Neural progenitor cell (in vitro differentiated cells): ENCODE results near the gene TMEM234. TPM values are rescaled to one million over a fixed set of nuclear protein-coding genes. Genes with fewer than 3 reads are reported as not detected.
A peak's percentile ranks its signal among the peaks of the same experiment; 100 is the strongest.

Experiments used
- DNase-seq: peaks from one replicate; pipeline ENCODE4 v3.0.0-alpha.2; 2016; ENCODE audit warnings: low spot score
- H2AFZ ChIP-seq: fragments of 200-600 bp; sonication (generic); replicated peaks from 2 replicates; pipeline ENCODE4 v1.6.1; 2016; ENCODE audit warnings: antibody characterized with exemption
- H3F3A ChIP-seq: fragments of 200-600 bp; sonication (generic); 2 replicates; pipeline ENCODE4 v1.6.1; 2016; ENCODE audit warnings: antibody characterized with exemption, low read depth
- H3K27ac ChIP-seq: fragments of 200-600 bp; sonication (generic); 2 replicates; pipeline ENCODE4 v1.5.1; 2016; ENCODE audit warnings: mild to moderate bottlenecking
- H3K27me3 ChIP-seq: fragments of 200-600 bp; sonication (generic); 2 replicates; pipeline ENCODE4 v1.6.1; 2016; ENCODE audit warnings: mild to moderate bottlenecking, moderate library complexity
- H3K36me3 ChIP-seq: fragments of 200-600 bp; sonication (generic); 2 replicates; pipeline ENCODE4 v1.5.1; 2016
- H3K4me1 ChIP-seq: fragments of 200-600 bp; sonication (generic); 2 replicates; pipeline ENCODE4 v1.6.1; 2016; ENCODE audit warnings: mixed run types
- H3K4me2 ChIP-seq: fragments of 200-600 bp; sonication (generic); 2 replicates; pipeline ENCODE4 v1.6.1; 2016
- H3K4me3 ChIP-seq: fragments of 200-600 bp; sonication (generic); 2 replicates; pipeline ENCODE4 v1.5.1; 2016
- H3K79me2 ChIP-seq: fragments of 200-600 bp; sonication (generic); 2 replicates; pipeline ENCODE4 v1.6.1; 2016; ENCODE audit warnings: low read depth
- H3K9ac ChIP-seq: fragments of 200-600 bp; sonication (generic); 2 replicates; pipeline ENCODE4 v1.6.1; 2016
- H3K9me3 ChIP-seq: fragments of 200-600 bp; sonication (generic); 2 replicates; pipeline ENCODE4 v1.5.1; 2016; ENCODE audit warnings: low read depth
- H4K20me1 ChIP-seq: fragments of 200-600 bp; sonication (generic); 2 replicates; pipeline ENCODE4 v1.6.1; 2016; ENCODE audit warnings: low read depth
- H3K27ac Mint-ChIP-seq: 3 replicates; pipeline ENCODE4 v1.8.0; 2021; ENCODE audit warnings: mixed read lengths
- H3K27me3 Mint-ChIP-seq: 2 replicates; pipeline ENCODE4 v1.8.0; 2022; ENCODE audit warnings: low read depth, mild to moderate bottlenecking, inconsistent platforms, moderate library complexity, mixed read lengths; ENCODE audit not compliant: insufficient read depth
- H3K36me3 Mint-ChIP-seq: 3 replicates; pipeline ENCODE4 v1.8.0; 2021; ENCODE audit warnings: mixed read lengths
- H3K4me1 Mint-ChIP-seq: 3 replicates; pipeline ENCODE4 v1.8.0; 2021; ENCODE audit warnings: mixed read lengths
- H3K4me3 Mint-ChIP-seq: 3 replicates; pipeline ENCODE4 v1.8.0; 2021; ENCODE audit warnings: mild to moderate bottlenecking, moderate library complexity, mixed read lengths
- H3K9me3 Mint-ChIP-seq: 3 replicates; pipeline ENCODE4 v1.8.0; 2020; ENCODE audit warnings: mixed read lengths
- EZH2 ChIP-seq: fragments of 200-600 bp; sonication (generic); IDR thresholded peaks from 2 replicates; pipeline ENCODE4 v1.6.1; 2017; ENCODE audit warnings: antibody characterized with exemption, mild to moderate bottlenecking, moderate library complexity
- EZH2phosphoT487 ChIP-seq: fragments of 200-600 bp; sonication (generic); IDR thresholded peaks from 2 replicates; pipeline ENCODE4 v1.6.1; 2017; ENCODE audit warnings: antibody characterized with exemption
- total RNA-seq: library from RNA; depleted of rRNA; stranded (reverse); fragments of >200 nt; gene quantifications from 2 replicates; pipeline ENCODE4 v1.2.3, GENCODE V29; 2015; ENCODE audit warnings: low replicate concordance
- TF ChIP-seq, protein P1 (sequence below): fragments of 200-600 bp; sonication (generic); IDR thresholded peaks from 2 replicates; pipeline ENCODE4 v1.5.1; 2017; ENCODE audit warnings: antibody characterized with exemption, mild to moderate bottlenecking

Gene TMEM234
- total RNA-seq, 1 donor from 2014 or later: 6.0 TPM

DNA sequence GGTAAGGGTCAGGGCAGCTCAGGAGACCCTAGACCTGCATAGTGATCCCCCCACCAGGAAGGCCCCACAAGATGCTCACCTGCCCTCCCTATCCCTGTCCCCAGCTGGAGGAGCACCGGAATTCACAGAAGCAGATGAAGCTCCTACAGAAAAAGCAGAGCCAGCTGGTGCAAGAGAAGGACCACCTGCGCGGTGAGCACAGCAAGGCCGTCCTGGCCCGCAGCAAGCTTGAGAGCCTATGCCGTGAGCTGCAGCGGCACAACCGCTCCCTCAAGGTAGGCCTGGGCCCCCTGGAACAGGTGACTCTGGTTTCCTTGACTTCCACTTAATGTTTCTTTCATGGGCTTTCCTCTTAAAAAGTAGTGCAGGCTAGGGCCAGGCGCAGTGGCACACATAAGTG is 34.3 kb downstream of the TMEM234 start:
- DNase-seq: no peak
- Histone ChIP-seq H3K27me3 (no peaks in the 10 kb centered on the region), H3F3A (no peaks in the 10 kb centered on the region), H3K36me3 (peaks cover 5% of the 10 kb centered on the region), H3K27ac (no peak overlapping the region), H3K4me3 (no peak overlapping the region), H3K79me2 (peaks cover 51% of the 10 kb centered on the region), H3K4me2 (no peak overlapping the region), H4K20me1 (peaks cover 38% of the 10 kb centered on the region), H3K9ac (no peak overlapping the region), H3K9me3 (no peaks in the 10 kb centered on the region), H2AFZ (no peak overlapping the region), H3K4me1 (no peaks in the 10 kb centered on the region)
- TF ChIP-seq, protein P1, sequence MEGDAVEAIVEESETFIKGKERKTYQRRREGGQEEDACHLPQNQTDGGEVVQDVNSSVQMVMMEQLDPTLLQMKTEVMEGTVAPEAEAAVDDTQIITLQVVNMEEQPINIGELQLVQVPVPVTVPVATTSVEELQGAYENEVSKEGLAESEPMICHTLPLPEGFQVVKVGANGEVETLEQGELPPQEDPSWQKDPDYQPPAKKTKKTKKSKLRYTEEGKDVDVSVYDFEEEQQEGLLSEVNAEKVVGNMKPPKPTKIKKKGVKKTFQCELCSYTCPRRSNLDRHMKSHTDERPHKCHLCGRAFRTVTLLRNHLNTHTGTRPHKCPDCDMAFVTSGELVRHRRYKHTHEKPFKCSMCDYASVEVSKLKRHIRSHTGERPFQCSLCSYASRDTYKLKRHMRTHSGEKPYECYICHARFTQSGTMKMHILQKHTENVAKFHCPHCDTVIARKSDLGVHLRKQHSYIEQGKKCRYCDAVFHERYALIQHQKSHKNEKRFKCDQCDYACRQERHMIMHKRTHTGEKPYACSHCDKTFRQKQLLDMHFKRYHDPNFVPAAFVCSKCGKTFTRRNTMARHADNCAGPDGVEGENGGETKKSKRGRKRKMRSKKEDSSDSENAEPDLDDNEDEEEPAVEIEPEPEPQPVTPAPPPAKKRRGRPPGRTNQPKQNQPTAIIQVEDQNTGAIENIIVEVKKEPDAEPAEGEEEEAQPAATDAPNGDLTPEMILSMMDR: no peak
- no peak for TF ChIP-seq EZH2
- no peak for TF ChIP-seq EZH2phosphoT487
- H3K27ac Mint-ChIP-seq: no peak overlapping the region
- peaks cover 4% of the 10 kb centered on the region for H3K4me1 Mint-ChIP-seq
- H3K4me3 Mint-ChIP-seq: no peak overlapping the region
- H3K27me3 Mint-ChIP-seq: peaks cover 5% of the 10 kb centered on the region
- no peaks in the 10 kb centered on the region for H3K9me3 Mint-ChIP-seq
- H3K36me3 Mint-ChIP-seq: peaks cover 55% of the 10 kb centered on the region

- H3K27ac Mint-ChIP-seq: no peak overlapping the region
- H3K4me2 ChIP-seq: no peak overlapping the region
- H3K4me3 ChIP-seq: no peak overlapping the region
- H3K27ac ChIP-seq: no peak overlapping the region
- H3K36me3 ChIP-seq: peaks cover 5% of the 10 kb centered on the region
- no peak for DNase-seq
- H3K27me3 ChIP-seq: no peaks in the 10 kb centered on the region
- H3K4me1 Mint-ChIP-seq: peaks cover 6% of the 10 kb centered on the region
- H3K27me3 Mint-ChIP-seq: peaks cover 6% of the 10 kb centered on the region
- H3K36me3 Mint-ChIP-seq: peaks cover 49% of the 10 kb centered on the region
- H2AFZ ChIP-seq: no peak overlapping the region
- no peak overlapping the region for H3K4me3 Mint-ChIP-seq
- peaks cover 64% of the 10 kb centered on the region for H3K79me2 ChIP-seq
- no peaks in the 10 kb centered on the region for H3K9me3 ChIP-seq
- no peaks in the 10 kb centered on the region for H3K9me3 Mint-ChIP-seq
- H4K20me1 ChIP-seq: peaks cover 44% of the 10 kb centered on the region
- TF ChIP-seq EZH2 (no peak), EZH2phosphoT487 (no peak)
- TF ChIP-seq, protein P1: no peak
- H3K4me1 ChIP-seq: no peaks in the 10 kb centered on the region
- H3K9ac ChIP-seq: no peak overlapping the region
- no peaks in the 10 kb centered on the region for H3F3A ChIP-seq
Measured at GRCh38 chr1:32186491-32186890, 35.7 kb downstream of the TMEM234 start.

- H3K4me3 Mint-ChIP-seq: no peak overlapping the region
- TF ChIP-seq EZH2: no peak
- TF ChIP-seq, protein P1: no peak
- TF ChIP-seq EZH2phosphoT487: no peak
- peaks cover 48% of the 10 kb centered on the region for H4K20me1 ChIP-seq
Measured at GRCh38 chr1:32186077-32186476, 36.1 kb downstream of the TMEM234 start.

More at GRCh38 chr1:32186077-32186476, 36.1 kb downstream of the TMEM234 start:
- Mint-ChIP-seq H3K4me1 (peaks cover 10% of the 10 kb centered on the region), H3K36me3 (peaks cover 50% of the 10 kb centered on the region), H3K27ac (no peak overlapping the region), H3K27me3 (peaks cover 6% of the 10 kb centered on the region), H3K9me3 (no peaks in the 10 kb centered on the region)
- no peaks in the 10 kb centered on the region for H3F3A ChIP-seq
- H3K4me1 ChIP-seq: peaks cover 2% of the 10 kb centered on the region
- no peak for DNase-seq
- H3K4me3 ChIP-seq: no peak overlapping the region
- H3K27me3 ChIP-seq: no peaks in the 10 kb centered on the region
- peak overlapping the region; percentile 16 for H3K9ac ChIP-seq
- H3K36me3 ChIP-seq: peaks cover 5% of the 10 kb centered on the region
- H2AFZ ChIP-seq: no peak overlapping the region
- H3K4me2 ChIP-seq: no peak overlapping the region
- H3K27ac ChIP-seq: no peak overlapping the region
- peaks cover 68% of the 10 kb centered on the region for H3K79me2 ChIP-seq
- no peaks in the 10 kb centered on the region for H3K9me3 ChIP-seq
